Midbrain (tissue), 1 donor: ENCODE data around the gene HCN4.

ENCODE experiments used
- DNase-seq: peaks from one replicate; lab custom pipeline; 2025; lab: John Stamatoyannopoulos, UW

Gene HCN4

GRCh38 chr15:73295630-73296286 is 73.0 kb downstream of the HCN4 start:
- no peak for DNase-seq

GRCh38 chr15:73293773-73294172 is 75.0 kb downstream of the HCN4 start:
- DNase-seq, result no peak

- DNase-seq, result no peak
Measured at GRCh38 chr15:73291441-73291840, 77.3 kb downstream of the HCN4 start.

- DNase-seq, result peak; percentile 14
Measured at GRCh38 chr15:73287019-73287418, 81.7 kb downstream of the HCN4 start.

GRCh38 chr15:73286311-73286710 is 82.4 kb downstream of the HCN4 start:
- no peak for DNase-seq

- no peak for DNase-seq
Measured at GRCh38 chr15:73284090-73284716, 84.6 kb downstream of the HCN4 start.

- DNase-seq, result no peak
Measured at GRCh38 chr15:73283366-73283962, 85.3 kb downstream of the HCN4 start.

- DNase-seq, result no peak
Measured at GRCh38 chr15:73282567-73283365, 86.0 kb downstream of the HCN4 start.

- no peak for DNase-seq
Measured at GRCh38 chr15:73275862-73276261, 92.9 kb downstream of the HCN4 start.

- DNase-seq, result peak; percentile 67
Measured at GRCh38 chr15:73273181-73274002, 95.4 kb downstream of the HCN4 start.

- no peak for DNase-seq
Measured at GRCh38 chr15:73270366-73271097, 98.2 kb downstream of the HCN4 start.
